GM12801 (cell line): ENCODE measurements around the gene IGSF9B.

Source experiments
- TF ChIP-seq, protein P1 (sequence below): IDR thresholded peaks from one replicate; pipeline ENCODE4 v1.5.1; 2011; ENCODE audit warnings: control low read depth; ENCODE audit not compliant: insufficient read length; ENCODE audit errors: extremely low read depth

IGSF9B gene

GRCh38 chr11:133951327-133952198, 5.2 kb downstream of the IGSF9B start:
- TF ChIP-seq, protein P1, sequence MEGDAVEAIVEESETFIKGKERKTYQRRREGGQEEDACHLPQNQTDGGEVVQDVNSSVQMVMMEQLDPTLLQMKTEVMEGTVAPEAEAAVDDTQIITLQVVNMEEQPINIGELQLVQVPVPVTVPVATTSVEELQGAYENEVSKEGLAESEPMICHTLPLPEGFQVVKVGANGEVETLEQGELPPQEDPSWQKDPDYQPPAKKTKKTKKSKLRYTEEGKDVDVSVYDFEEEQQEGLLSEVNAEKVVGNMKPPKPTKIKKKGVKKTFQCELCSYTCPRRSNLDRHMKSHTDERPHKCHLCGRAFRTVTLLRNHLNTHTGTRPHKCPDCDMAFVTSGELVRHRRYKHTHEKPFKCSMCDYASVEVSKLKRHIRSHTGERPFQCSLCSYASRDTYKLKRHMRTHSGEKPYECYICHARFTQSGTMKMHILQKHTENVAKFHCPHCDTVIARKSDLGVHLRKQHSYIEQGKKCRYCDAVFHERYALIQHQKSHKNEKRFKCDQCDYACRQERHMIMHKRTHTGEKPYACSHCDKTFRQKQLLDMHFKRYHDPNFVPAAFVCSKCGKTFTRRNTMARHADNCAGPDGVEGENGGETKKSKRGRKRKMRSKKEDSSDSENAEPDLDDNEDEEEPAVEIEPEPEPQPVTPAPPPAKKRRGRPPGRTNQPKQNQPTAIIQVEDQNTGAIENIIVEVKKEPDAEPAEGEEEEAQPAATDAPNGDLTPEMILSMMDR: no peak

DNA sequence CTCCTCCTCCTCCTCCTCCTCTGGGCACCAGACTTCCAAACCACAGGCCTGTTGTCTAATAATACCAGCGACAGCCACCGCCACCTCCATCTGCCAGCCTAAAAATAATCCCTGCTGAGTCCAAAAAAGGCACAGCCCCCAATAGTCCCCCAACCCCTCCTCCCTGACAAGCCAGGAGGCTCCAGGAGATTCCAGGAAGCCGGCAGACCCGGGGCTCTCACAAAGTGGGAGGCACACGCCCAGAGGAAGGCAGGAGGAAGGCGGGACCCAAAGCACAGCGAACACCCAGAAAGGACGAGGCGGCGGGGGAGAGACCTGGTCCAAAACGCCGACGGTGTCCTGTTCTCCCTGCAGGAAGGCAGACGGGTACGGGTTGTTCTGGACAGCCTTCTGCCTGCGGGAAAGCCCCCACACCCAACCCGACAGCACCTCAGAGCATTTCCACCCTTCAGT, 5.9 kb downstream of the IGSF9B start:
- TF ChIP-seq, protein P1: no peak

GRCh38 chr11:133950421-133950820, 6.3 kb downstream of the IGSF9B start:
- TF ChIP-seq, protein P1: no peak

- TF ChIP-seq, protein P1: no peak
These were observed 7.6 kb downstream of the IGSF9B start for GRCh38 chr11:133949129-133949528.

DNA sequence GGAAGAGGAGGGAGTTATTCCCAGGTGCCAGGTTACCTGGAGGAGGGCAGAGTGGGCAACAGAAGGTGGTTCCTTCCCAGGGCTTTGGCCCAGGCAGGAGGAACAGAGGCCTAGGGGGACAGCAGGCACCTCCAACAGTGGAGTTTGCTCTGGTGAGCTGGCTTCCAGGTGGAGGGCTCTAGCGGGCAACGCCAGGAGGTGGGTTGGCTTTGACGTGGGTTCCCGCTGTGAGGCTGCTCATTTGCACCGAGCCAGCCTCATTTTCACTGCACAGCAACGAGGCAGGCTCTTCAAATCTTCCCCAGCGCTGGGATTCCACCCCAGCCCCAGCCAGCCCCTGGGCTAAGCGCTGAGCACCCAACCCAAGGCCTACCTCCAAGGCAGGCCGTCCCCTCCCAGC, 8.1 kb downstream of the IGSF9B start:
- TF ChIP-seq, protein P1: no peak

GRCh38 chr11:133947321-133947756, 9.4 kb downstream of the IGSF9B start:
- TF ChIP-seq, protein P1: no peak

- TF ChIP-seq, protein P1: no peak
These were observed 10.0 kb downstream of the IGSF9B start for GRCh38 chr11:133946541-133947318.
